ENCODE data around the gene POLH. TPM values are rescaled to one million over a fixed set of nuclear protein-coding genes. Genes with fewer than 3 reads are reported as not detected.

Gene POLH
- total and polyA plus RNA-seq, 10 of the 15 experiments (the other 5 are each of a cell fraction or from before 2014, with no cell fraction given), result 5.5 to 33.6 (median 18.6) TPM

DNA sequence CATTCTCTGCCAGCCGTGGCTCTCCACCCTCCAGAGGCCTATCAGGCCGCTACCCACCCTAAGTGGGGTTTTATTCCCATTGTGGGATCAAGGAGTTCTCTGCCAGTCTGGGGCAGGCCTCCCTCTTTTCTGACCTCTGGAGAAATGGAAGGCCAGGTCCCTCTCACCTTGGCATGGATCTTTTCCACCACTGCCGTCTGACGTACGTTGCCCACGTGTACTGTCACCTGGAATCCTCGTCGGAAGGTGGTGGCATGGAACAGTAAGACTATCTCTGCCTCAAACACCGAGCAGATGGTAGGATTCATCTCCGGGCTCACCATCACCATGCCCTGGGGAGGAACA is 45.8 kb downstream of the POLH start:
- Histone ChIP-seq H3K9ac (ENCODE audit: control insufficient read depth, insufficient read depth, low read length) (no peak overlapping the region), H3K79me2 (ENCODE audit: control insufficient read depth, insufficient read depth, low read length) (peaks cover 3% of the 10 kb centered on the region), H3K9me3 (replicated peaks; ENCODE audit: control insufficient read depth, insufficient read depth, low read length) (no peaks in the 10 kb centered on the region), H3K4me3 (no peak overlapping the region), H3K27ac (ENCODE audit: control insufficient read depth, insufficient read depth) (no peak overlapping the region), H3K27me3 (replicated peaks in 1 of 2; ENCODE audit: control insufficient read depth in 2 of 2, insufficient read depth in 2 of 2, low read length in 1 of 2) (no peaks in the 10 kb centered on the region), H3K36me3 (ENCODE audit: control insufficient read depth in 2 of 2, insufficient read depth in 2 of 2, low read length in 1 of 2) (peaks cover 20 to 53% of the 10 kb centered on the region in 2 experiments), H2AFZ (ENCODE audit: control insufficient read depth, low read depth, low read length) (no peak overlapping the region), H4K20me1 (ENCODE audit: control insufficient read depth, insufficient read depth) (no peaks in the 10 kb centered on the region), H3K4me2 (ENCODE audit: control insufficient read depth, insufficient read depth) (no peak overlapping the region), H3K4me1 (ENCODE audit: control insufficient read depth, insufficient read depth, low read length) (no peaks in the 10 kb centered on the region)
- FAIRE-seq (no peak), DNase-seq (ENCODE audit: low read depth, low spot score) (no peak), ATAC-seq (no peak)
- intact Hi-C loops (cut with micrococcal nuclease; ENCODE audit: unreplicated experiment) (no loop called here), in situ Hi-C loops (cut with MboI) (no loop called here)
- ChIA-PET SMC1A (ENCODE audit: uncharacterized antibody, unreplicated experiment) (no interaction called here), RAD21 (ENCODE audit: unreplicated experiment) (no interaction called here), CTCF (no interaction called here), POLR2A (no interaction called here)
- WGBS (ENCODE audit: insufficient coverage, insufficient replicate concordance, low lambda C conversion rate, missing lambda C conversion rate), result 98% methylated on average over 10 of the region's 10 CpGs
- TF ChIP-seq JUNB (IDR thresholded peaks at IDR 0.05) (no peak), IKZF1 (conservative IDR thresholded peaks at IDR 0.05) (no peak), POU2F2 (IDR thresholded peaks at IDR 0.05; ENCODE audit: borderline replicate concordance, low read depth, low read length) (no peak), SP1 (IDR thresholded peaks at IDR 0.05; ENCODE audit: low read depth, low read length) (no peak), TAF1 (IDR thresholded peaks at IDR 0.05; ENCODE audit: borderline replicate concordance, low read depth, low read length) (no peak), ZZZ3 (IDR thresholded peaks at IDR 0.05; ENCODE audit: control insufficient read depth, insufficient read length, low read depth) (no peak), FOXK2 (IDR thresholded peaks at IDR 0.05) (no peak), BACH1 (IDR thresholded peaks at IDR 0.05; ENCODE audit: borderline replicate concordance) (no peak), TCF3 (IDR thresholded peaks at IDR 0.05; ENCODE audit: borderline replicate concordance, insufficient read depth, low read depth, low read length) (no peak), ZBED1 (IDR thresholded peaks at IDR 0.05; ENCODE audit: borderline replicate concordance) (no peak), BHLHE40 (IDR thresholded peaks at IDR 0.05; ENCODE audit: borderline replicate concordance in 1 of 2, low read depth in 2 of 2, low read length in 1 of 2) (no peak), ZNF384 (IDR thresholded peaks at IDR 0.05; ENCODE audit: borderline replicate concordance, low read depth, low read length) (no peak), BCL11A (IDR thresholded peaks at IDR 0.05; ENCODE audit: low read depth, low read length) (no peak), SMARCA5 (IDR thresholded peaks at IDR 0.05) (no peak), RBBP5 (conservative IDR thresholded peaks at IDR 0.05) (no peak)
- TF ChIP-seq, protein P1, sequence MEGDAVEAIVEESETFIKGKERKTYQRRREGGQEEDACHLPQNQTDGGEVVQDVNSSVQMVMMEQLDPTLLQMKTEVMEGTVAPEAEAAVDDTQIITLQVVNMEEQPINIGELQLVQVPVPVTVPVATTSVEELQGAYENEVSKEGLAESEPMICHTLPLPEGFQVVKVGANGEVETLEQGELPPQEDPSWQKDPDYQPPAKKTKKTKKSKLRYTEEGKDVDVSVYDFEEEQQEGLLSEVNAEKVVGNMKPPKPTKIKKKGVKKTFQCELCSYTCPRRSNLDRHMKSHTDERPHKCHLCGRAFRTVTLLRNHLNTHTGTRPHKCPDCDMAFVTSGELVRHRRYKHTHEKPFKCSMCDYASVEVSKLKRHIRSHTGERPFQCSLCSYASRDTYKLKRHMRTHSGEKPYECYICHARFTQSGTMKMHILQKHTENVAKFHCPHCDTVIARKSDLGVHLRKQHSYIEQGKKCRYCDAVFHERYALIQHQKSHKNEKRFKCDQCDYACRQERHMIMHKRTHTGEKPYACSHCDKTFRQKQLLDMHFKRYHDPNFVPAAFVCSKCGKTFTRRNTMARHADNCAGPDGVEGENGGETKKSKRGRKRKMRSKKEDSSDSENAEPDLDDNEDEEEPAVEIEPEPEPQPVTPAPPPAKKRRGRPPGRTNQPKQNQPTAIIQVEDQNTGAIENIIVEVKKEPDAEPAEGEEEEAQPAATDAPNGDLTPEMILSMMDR (IDR thresholded peaks at IDR 0.05 in 2 of 3, conservative IDR thresholded peaks at IDR 0.05 in 1 of 3; ENCODE audit: control insufficient read depth in 2 of 3, extremely low read depth in 1 of 3, insufficient read depth in 1 of 3, low read depth in 3 of 3, low read length in 3 of 3), result no peak
- BruUV-seq (replicated peaks), result TSS peak; percentile 17
